Activated naive CD4-positive, alpha-beta T cell treated with anti-CD3 and anti-CD28 coated beads for 36 hours (primary cell): ENCODE measurements around the gene MICA. TPM values are rescaled to one million over a fixed set of nuclear protein-coding genes. Genes with fewer than 3 reads are reported as not detected.
"Not testable (repeated sequence)": the region's sequence is repeated elsewhere in the genome, so short reads cannot be mapped to it uniquely, and the experiment has no call there.

Experiments
- CTCF ChIA-PET: fragments of 350-600 bp; sonication (Branson Sonifier 250); formaldehyde crosslinking; loops from one replicate; lab custom pipeline; 2021; ENCODE audit warnings: antibody characterized with exemption; lab: Charles Lee
- DNase-seq: peaks from one replicate; pipeline ENCODE4 v3.0.0-alpha.2; 2020
- H3K27ac Mint-ChIP-seq: one replicate; pipeline ENCODE4 v1.8.0; 2021; ENCODE audit warnings: mild to moderate bottlenecking, mixed read lengths
- H3K27me3 Mint-ChIP-seq: one replicate; pipeline ENCODE4 v1.8.0; 2021; ENCODE audit warnings: low read depth, mixed read lengths
- H3K36me3 Mint-ChIP-seq: one replicate; pipeline ENCODE4 v1.8.0; 2021; ENCODE audit warnings: low read depth, mixed read lengths
- H3K4me1 Mint-ChIP-seq: one replicate; pipeline ENCODE4 v1.8.0; 2021; ENCODE audit warnings: low read depth, mixed read lengths
- H3K4me3 Mint-ChIP-seq: one replicate; pipeline ENCODE4 v1.8.0; 2021; ENCODE audit warnings: mild to moderate bottlenecking, moderate library complexity, mixed read lengths
- H3K9me3 Mint-ChIP-seq: one replicate; pipeline ENCODE4 v1.8.0; 2021; ENCODE audit warnings: mixed read lengths
- intact Hi-C: fragments of 100-400 bp; cut with micrococcal nuclease; formaldehyde crosslinking; loops from one replicate; pipeline ENCODE4 v1.15.1; 2023
- total RNA-seq, 2 experiments: library from RNA; stranded (reverse); gene quantifications; one replicate each; pipeline ENCODE4 v1.2.3, GENCODE V29; 2021

MICA gene
- total RNA-seq, 2 experiments from 2014 or later, result 10.2 to 10.4 TPM

- H3K36me3 Mint-ChIP-seq, result peaks cover 2% of the 10 kb centered on the region
- H3K4me1 Mint-ChIP-seq, result peaks cover 41% of the 10 kb centered on the region
- H3K27ac Mint-ChIP-seq, result no peak overlapping the region
- CTCF ChIA-PET, result interaction anchor here (10.4 kb wide), 1 partner anchor 167 kb away, joined by 117 read pairs; no protein-coding TSS in a partner anchor
- intact Hi-C loops, result no loop called here
- peaks cover 1% of the 10 kb centered on the region for H3K9me3 Mint-ChIP-seq
- DNase-seq, result no peak
- H3K27me3 Mint-ChIP-seq, result no peaks in the 10 kb centered on the region
- no peak overlapping the region for H3K4me3 Mint-ChIP-seq
Observed at GRCh38 chr6:31363811-31364210, 39.6 kb upstream of the MICA start.

GRCh38 chr6:31365864-31366263 is 37.5 kb upstream of the MICA start:
- intact Hi-C loops, result no loop called here
- Mint-ChIP-seq H3K9me3 (peaks cover 1% of the 10 kb centered on the region), H3K27me3 (no peaks in the 10 kb centered on the region), H3K36me3 (peaks cover under 1% of the 10 kb centered on the region), H3K27ac (no peak overlapping the region), H3K4me3 (no peak overlapping the region), H3K4me1 (peaks cover 28% of the 10 kb centered on the region)
- no peak for DNase-seq
- CTCF ChIA-PET, result interaction anchor here (0.6 to 10.4 kb wide), 21 partner anchors 8 to 286 kb away, joined by 3 to 117 read pairs (median 6); partner anchors contain the start of genes HLA-B and TCF19

- no peaks in the 10 kb centered on the region for H3K27me3 Mint-ChIP-seq
- peaks cover 30% of the 10 kb centered on the region for H3K4me1 Mint-ChIP-seq
- H3K36me3 Mint-ChIP-seq, result no peaks in the 10 kb centered on the region
- H3K9me3 Mint-ChIP-seq, result peaks cover 2% of the 10 kb centered on the region
- H3K27ac Mint-ChIP-seq, result peak overlapping the region; percentile 15
- peak; percentile 91 for DNase-seq
- intact Hi-C loops, result loop anchor here (1.0 kb wide), 2 partner anchors 170 to 230 kb away; no protein-coding TSS in a partner anchor
- H3K4me3 Mint-ChIP-seq, result peak overlapping the region; percentile 76
- CTCF ChIA-PET, result interaction anchor here (0.6 to 10.4 kb wide), 32 partner anchors 8 to 332 kb away, joined by 3 to 117 read pairs (median 5); partner anchors contain the start of genes C6orf15, HLA-B, PSORS1C2 and TCF19
Observed at GRCh38 chr6:31366693-31367470, 36.5 kb upstream of the MICA start.

GRCh38 chr6:31368461-31368860 is 34.9 kb upstream of the MICA start:
- DNase-seq, result no peak
- Mint-ChIP-seq H3K27me3 (no peaks in the 10 kb centered on the region), H3K4me1 (peaks cover 33% of the 10 kb centered on the region), H3K27ac (no peak overlapping the region), H3K4me3 (no peak overlapping the region), H3K9me3 (peaks cover 5% of the 10 kb centered on the region), H3K36me3 (no peaks in the 10 kb centered on the region)
- CTCF ChIA-PET, result interaction anchor here (2.4 to 10.4 kb wide), 3 partner anchors 172 to 231 kb away, joined by 11 to 117 read pairs (median 16); partner anchors contain the start of gene PSORS1C2
- intact Hi-C loops, result no loop called here

GRCh38 chr6:31374118-31374517 is 29.3 kb upstream of the MICA start:
- CTCF ChIA-PET, result interaction anchor here (0.7 to 10.4 kb wide), 3 partner anchors 177 to 235 kb away, joined by 3 to 117 read pairs (median 4); partner anchors contain the start of gene PSORS1C2
- H3K27me3 Mint-ChIP-seq, H3K4me3 Mint-ChIP-seq, DNase-seq, H3K27ac Mint-ChIP-seq, H3K4me1 Mint-ChIP-seq, H3K9me3 Mint-ChIP-seq, H3K36me3 Mint-ChIP-seq: not testable (repeated sequence)
- intact Hi-C loops, result loop anchor here (2.0 kb wide), 1 partner anchor 237 kb away; no protein-coding TSS in a partner anchor

GRCh38 chr6:31375699-31376098 is 27.7 kb upstream of the MICA start:
- Mint-ChIP-seq H3K9me3 (peaks cover 5% of the 10 kb centered on the region), H3K27ac (no peak overlapping the region), H3K27me3 (peaks cover 9% of the 10 kb centered on the region), H3K4me1 (peaks cover 6% of the 10 kb centered on the region), H3K36me3 (no peaks in the 10 kb centered on the region), H3K4me3 (no peak overlapping the region)
- no peak for DNase-seq
- CTCF ChIA-PET, result interaction anchor here (0.7 to 2.8 kb wide), 5 partner anchors 10 to 247 kb away, joined by 3 to 17 read pairs (median 4); no protein-coding TSS in a partner anchor
- intact Hi-C loops, result loop anchor here (2.0 kb wide), 1 partner anchor 239 kb away; no protein-coding TSS in a partner anchor

GRCh38 chr6:31377029-31377428 is 26.4 kb upstream of the MICA start:
- no peaks in the 10 kb centered on the region for H3K36me3 Mint-ChIP-seq
- intact Hi-C loops, result no loop called here

GRCh38 chr6:31378062-31378720 is 25.2 kb upstream of the MICA start:
- H3K4me3 Mint-ChIP-seq, result no peak overlapping the region
- H3K36me3 Mint-ChIP-seq, result no peaks in the 10 kb centered on the region
- H3K27me3 Mint-ChIP-seq, result peaks cover 9% of the 10 kb centered on the region
- H3K9me3 Mint-ChIP-seq, result no peaks in the 10 kb centered on the region
- H3K27ac Mint-ChIP-seq, result no peak overlapping the region
- intact Hi-C loops, result no loop called here
- H3K4me1 Mint-ChIP-seq, result no peaks in the 10 kb centered on the region
- DNase-seq, result no peak
- CTCF ChIA-PET, result interaction anchor here (1.1 to 1.4 kb wide), 3 partner anchors 12 to 245 kb away, joined by 3 to 7 read pairs (median 5); no protein-coding TSS in a partner anchor

More at GRCh38 chr6:31377029-31377428, 26.4 kb upstream of the MICA start:
- Mint-ChIP-seq H3K4me3 (no peak overlapping the region), H3K27me3 (peaks cover 9% of the 10 kb centered on the region), H3K4me1 (peaks cover 2% of the 10 kb centered on the region), H3K9me3 (peaks cover 2% of the 10 kb centered on the region), H3K27ac (no peak overlapping the region)
- no peak for DNase-seq
- CTCF ChIA-PET, result interaction anchor here (1.0 to 2.8 kb wide), 6 partner anchors 11 to 248 kb away, joined by 3 to 17 read pairs (median 4); partner anchors contain the start of gene PSORS1C2

GRCh38 chr6:31378721-31379103 is 24.7 kb upstream of the MICA start:
- intact Hi-C loops, result no loop called here
- Mint-ChIP-seq H3K4me1 (no peaks in the 10 kb centered on the region), H3K4me3 (no peak overlapping the region), H3K9me3 (no peaks in the 10 kb centered on the region), H3K27ac (no peak overlapping the region), H3K36me3 (no peaks in the 10 kb centered on the region), H3K27me3 (peaks cover 9% of the 10 kb centered on the region)
- no peak for DNase-seq
- CTCF ChIA-PET, result interaction anchor here (1.1 to 1.4 kb wide), 2 partner anchors 12 to 182 kb away, joined by 5 to 7 read pairs; no protein-coding TSS in a partner anchor

- intact Hi-C loops, result no loop called here
- Mint-ChIP-seq H3K9me3 (no peaks in the 10 kb centered on the region), H3K4me1 (no peaks in the 10 kb centered on the region), H3K36me3 (no peaks in the 10 kb centered on the region), H3K27me3 (peaks cover 9% of the 10 kb centered on the region), H3K27ac (no peak overlapping the region), H3K4me3 (no peak overlapping the region)
- CTCF ChIA-PET, result interaction anchor here (1.3 kb wide), 1 partner anchor 10 kb away, joined by 3 read pairs; no protein-coding TSS in a partner anchor
- DNase-seq, result no peak
Observed at GRCh38 chr6:31379850-31380249, 23.5 kb upstream of the MICA start.

- Mint-ChIP-seq H3K4me3 (no peak overlapping the region), H3K4me1 (no peaks in the 10 kb centered on the region), H3K27me3 (peaks cover 9% of the 10 kb centered on the region), H3K36me3 (no peaks in the 10 kb centered on the region), H3K27ac (no peak overlapping the region), H3K9me3 (no peaks in the 10 kb centered on the region)
- no peak for DNase-seq
- intact Hi-C loops, result no loop called here
- CTCF ChIA-PET, result interaction anchor here (0.6 to 1.7 kb wide), 4 partner anchors 15 to 971 kb away, joined by 3 to 6 read pairs (median 4); no protein-coding TSS in a partner anchor
Observed at GRCh38 chr6:31381666-31382065, 21.7 kb upstream of the MICA start.

- no peak for DNase-seq
- intact Hi-C loops, result no loop called here
- CTCF ChIA-PET, result no interaction called here
- Mint-ChIP-seq H3K9me3 (no peaks in the 10 kb centered on the region), H3K4me3 (no peak overlapping the region), H3K27me3 (peaks cover 8% of the 10 kb centered on the region), H3K36me3 (no peaks in the 10 kb centered on the region), H3K27ac (no peak overlapping the region), H3K4me1 (no peaks in the 10 kb centered on the region)
Observed at GRCh38 chr6:31383149-31383548, 20.2 kb upstream of the MICA start.
